Stimulated activated naive CD8-positive, alpha-beta T cell treated with anti-CD3 and anti-CD28 coated beads, Interleukin-15, Interleukin-2, amounts not matched to agents 100 ng/mL and 50 ng/mL, for 24 hours (primary cell): ENCODE data around the gene FN3KRP.

Experiments used
- H3K27ac Mint-ChIP-seq: one replicate; pipeline ENCODE4 v1.8.0; 2021; ENCODE audit warnings: mild to moderate bottlenecking, mixed read lengths
- H3K27me3 Mint-ChIP-seq: one replicate; pipeline ENCODE4 v1.8.0; 2021; ENCODE audit warnings: mixed read lengths
- H3K36me3 Mint-ChIP-seq: one replicate; pipeline ENCODE4 v1.8.0; 2021; ENCODE audit warnings: low read depth, mixed read lengths
- H3K4me1 Mint-ChIP-seq: one replicate; pipeline ENCODE4 v1.8.0; 2021; ENCODE audit warnings: low read depth, mixed read lengths
- H3K4me3 Mint-ChIP-seq: one replicate; pipeline ENCODE4 v1.8.0; 2021; ENCODE audit warnings: mild to moderate bottlenecking, mixed read lengths
- H3K9me3 Mint-ChIP-seq: one replicate; pipeline ENCODE4 v1.8.0; 2021; ENCODE audit warnings: mixed read lengths

The FN3KRP gene

GRCh38 chr17:82716203-82717010 lies at the start of gene FN3KRP:
Gene FN3KRP, plus strand, starts transcription at chr17:82716706. Its CDS starts 50 bp downstream, at chr17:82716756.
- Mint-ChIP-seq H3K27ac (peak within 1 kb of the TSS; percentile 95), H3K36me3 (peaks cover 18% of the 10 kb centered on the region), H3K4me3 (peak within 1 kb of the TSS; percentile 95)

GRCh38 chr17:82666931-82667667 lies 49.4 kb upstream of the FN3KRP start:
- H3K36me3 Mint-ChIP-seq = no peaks in the 10 kb centered on the region
- no peak overlapping the region for H3K27ac Mint-ChIP-seq
- no peaks in the 10 kb centered on the region for H3K4me1 Mint-ChIP-seq
- no peaks in the 10 kb centered on the region for H3K27me3 Mint-ChIP-seq
- no peaks in the 10 kb centered on the region for H3K9me3 Mint-ChIP-seq
- H3K4me3 Mint-ChIP-seq = no peak overlapping the region

More at GRCh38 chr17:82716203-82717010, at the start of gene FN3KRP:
- peaks cover 23% of the 10 kb centered on the region for H3K4me1 Mint-ChIP-seq
- no peaks in the 10 kb centered on the region for H3K9me3 Mint-ChIP-seq
- H3K27me3 Mint-ChIP-seq = no peaks in the 10 kb centered on the region

GRCh38 chr17:82667668-82668000 lies 48.9 kb upstream of the FN3KRP start:
- no peaks in the 10 kb centered on the region for H3K9me3 Mint-ChIP-seq
- H3K4me3 Mint-ChIP-seq = no peak overlapping the region
- H3K36me3 Mint-ChIP-seq = no peaks in the 10 kb centered on the region
- no peaks in the 10 kb centered on the region for H3K4me1 Mint-ChIP-seq
- H3K27me3 Mint-ChIP-seq = no peaks in the 10 kb centered on the region
- H3K27ac Mint-ChIP-seq = no peak overlapping the region

GRCh38 chr17:82668024-82668630 lies 48.4 kb upstream of the FN3KRP start:
- Mint-ChIP-seq H3K27me3 (no peaks in the 10 kb centered on the region), H3K4me3 (no peak overlapping the region), H3K36me3 (no peaks in the 10 kb centered on the region), H3K4me1 (no peaks in the 10 kb centered on the region), H3K27ac (no peak overlapping the region), H3K9me3 (no peaks in the 10 kb centered on the region)

GRCh38 chr17:82668631-82669099 lies 47.8 kb upstream of the FN3KRP start:
- no peaks in the 10 kb centered on the region for H3K27me3 Mint-ChIP-seq
- H3K9me3 Mint-ChIP-seq = no peaks in the 10 kb centered on the region
- H3K4me1 Mint-ChIP-seq = no peaks in the 10 kb centered on the region
- no peak overlapping the region for H3K4me3 Mint-ChIP-seq
- no peak overlapping the region for H3K27ac Mint-ChIP-seq
- no peaks in the 10 kb centered on the region for H3K36me3 Mint-ChIP-seq

GRCh38 chr17:82670661-82671450 lies 45.6 kb upstream of the FN3KRP start:
- Mint-ChIP-seq H3K36me3 (no peaks in the 10 kb centered on the region), H3K4me1 (no peaks in the 10 kb centered on the region), H3K27me3 (no peaks in the 10 kb centered on the region), H3K27ac (no peak overlapping the region), H3K9me3 (no peaks in the 10 kb centered on the region), H3K4me3 (no peak overlapping the region)

GRCh38 chr17:82674656-82675475 lies 41.6 kb upstream of the FN3KRP start:
- Mint-ChIP-seq H3K27me3 (no peaks in the 10 kb centered on the region), H3K27ac (no peak overlapping the region), H3K4me3 (no peak overlapping the region), H3K4me1 (no peaks in the 10 kb centered on the region), H3K36me3 (no peaks in the 10 kb centered on the region), H3K9me3 (no peaks in the 10 kb centered on the region)

- no peaks in the 10 kb centered on the region for H3K4me1 Mint-ChIP-seq
- no peaks in the 10 kb centered on the region for H3K36me3 Mint-ChIP-seq
- no peaks in the 10 kb centered on the region for H3K27me3 Mint-ChIP-seq
- no peak overlapping the region for H3K4me3 Mint-ChIP-seq
- no peaks in the 10 kb centered on the region for H3K9me3 Mint-ChIP-seq
- no peak overlapping the region for H3K27ac Mint-ChIP-seq
Measured at GRCh38 chr17:82675476-82676245, 40.8 kb upstream of the FN3KRP start.

- H3K9me3 Mint-ChIP-seq = peaks cover 3% of the 10 kb centered on the region
- no peak overlapping the region for H3K27ac Mint-ChIP-seq
- no peaks in the 10 kb centered on the region for H3K27me3 Mint-ChIP-seq
- H3K36me3 Mint-ChIP-seq = peaks cover 4% of the 10 kb centered on the region
- H3K4me1 Mint-ChIP-seq = no peaks in the 10 kb centered on the region
- no peak overlapping the region for H3K4me3 Mint-ChIP-seq
Measured at GRCh38 chr17:82677353-82677925, 39.1 kb upstream of the FN3KRP start.

- no peaks in the 10 kb centered on the region for H3K27me3 Mint-ChIP-seq
- peaks cover 3% of the 10 kb centered on the region for H3K9me3 Mint-ChIP-seq
- H3K27ac Mint-ChIP-seq = no peak overlapping the region
- H3K4me3 Mint-ChIP-seq = no peak overlapping the region
- peaks cover 4% of the 10 kb centered on the region for H3K36me3 Mint-ChIP-seq
- no peaks in the 10 kb centered on the region for H3K4me1 Mint-ChIP-seq
Measured at GRCh38 chr17:82678265-82678891, 38.1 kb upstream of the FN3KRP start.

GRCh38 chr17:82679586-82680465 lies 36.7 kb upstream of the FN3KRP start:
- Mint-ChIP-seq H3K36me3 (peaks cover 4% of the 10 kb centered on the region), H3K9me3 (peaks cover 3% of the 10 kb centered on the region), H3K4me1 (no peaks in the 10 kb centered on the region), H3K27me3 (no peaks in the 10 kb centered on the region), H3K4me3 (no peak overlapping the region), H3K27ac (no peak overlapping the region)

GRCh38 chr17:82681547-82681946 lies 35.0 kb upstream of the FN3KRP start:
- Mint-ChIP-seq H3K9me3 (peaks cover 3% of the 10 kb centered on the region), H3K27me3 (no peaks in the 10 kb centered on the region), H3K4me3 (no peak overlapping the region), H3K4me1 (no peaks in the 10 kb centered on the region), H3K36me3 (peaks cover 4% of the 10 kb centered on the region), H3K27ac (no peak overlapping the region)
